WTC11 (cell line): ENCODE measurements around the gene CLEC14A. TPM values are rescaled to one million over a fixed set of nuclear protein-coding genes. Genes with fewer than 3 reads are reported as not detected.

ENCODE experiments used
- ATAC-seq: fragments of 200-7000 bp; cut with Tn5 transposase; 2 replicates; pipeline ENCODE4 v1.10.0; 2021; ENCODE audit warnings: mild to moderate bottlenecking, moderate library complexity
- CTCF ChIA-PET: fragments of 300-600 bp; sonication (Branson Sonifier 250); formaldehyde crosslinking; loops from one replicate; lab custom pipeline; 2021; ENCODE audit warnings: antibody characterized with exemption; lab: Charles Lee
- POLR2A ChIA-PET: fragments of 350-600 bp; sonication (Branson Sonifier 250); formaldehyde crosslinking; loops from one replicate; lab custom pipeline; 2021; ENCODE audit warnings: antibody characterized with exemption; lab: Charles Lee
- DNase-seq: peaks from one replicate; pipeline ENCODE4 v3.0.0; 2021; ENCODE audit warnings: low spot score
- H3K27ac Mint-ChIP-seq: 2 replicates; pipeline ENCODE4 v1.8.0; 2021; ENCODE audit warnings: mixed read lengths
- H3K27me3 Mint-ChIP-seq: 2 replicates; pipeline ENCODE4 v1.8.0; 2021; ENCODE audit warnings: low read depth, mild to moderate bottlenecking, moderate library complexity, mixed read lengths
- H3K36me3 Mint-ChIP-seq: 2 replicates; pipeline ENCODE4 v1.8.0; 2021; ENCODE audit warnings: mixed read lengths
- H3K4me1 Mint-ChIP-seq: 2 replicates; pipeline ENCODE4 v1.8.0; 2022; ENCODE audit warnings: mixed read lengths
- H3K4me3 Mint-ChIP-seq: 2 replicates; pipeline ENCODE4 v1.8.0; 2021; ENCODE audit warnings: mild to moderate bottlenecking, moderate library complexity, mixed read lengths
- H3K9me3 Mint-ChIP-seq: 2 replicates; pipeline ENCODE4 v1.8.0; 2021; ENCODE audit warnings: mixed read lengths
- ARID4B ChIP-seq: sonication (generic); formaldehyde crosslinking; IDR thresholded peaks from 2 replicates; pipeline ENCODE4 v1.8.0; 2023; ENCODE audit warnings: missing genetic modification reagents, mild to moderate bottlenecking, borderline replicate concordance
- ATF2 ChIP-seq: sonication (generic); formaldehyde crosslinking; IDR thresholded peaks from 2 replicates; pipeline ENCODE4 v1.8.1; 2022; ENCODE audit warnings: low read depth, missing genetic modification reagents, borderline replicate concordance
- CBFB ChIP-seq: sonication (generic); formaldehyde crosslinking; IDR thresholded peaks from 2 replicates; pipeline ENCODE4 v1.8.1; 2022; ENCODE audit warnings: mild to moderate bottlenecking, low read depth, missing genetic modification reagents
- E2F5 ChIP-seq: sonication (generic); formaldehyde crosslinking; IDR thresholded peaks from 2 replicates; pipeline ENCODE4 v1.8.1; 2022; ENCODE audit warnings: mild to moderate bottlenecking, moderate library complexity, missing genetic modification reagents
- ELF4 ChIP-seq: sonication (generic); formaldehyde crosslinking; IDR thresholded peaks from 2 replicates; pipeline ENCODE4 v1.8.1; 2022; ENCODE audit warnings: low read depth, mild to moderate bottlenecking, moderate library complexity, missing genetic modification reagents
- ETV6 ChIP-seq: sonication (generic); formaldehyde crosslinking; IDR thresholded peaks from 2 replicates; pipeline ENCODE4 v1.8.1; 2022; ENCODE audit warnings: mild to moderate bottlenecking, missing genetic modification reagents
- FOXP4 ChIP-seq: sonication (generic); formaldehyde crosslinking; IDR thresholded peaks from 2 replicates; pipeline ENCODE4 v1.8.0; 2022; ENCODE audit warnings: mild to moderate bottlenecking, missing genetic modification reagents
- MXD4 ChIP-seq: fragments of 250-450 bp; sonication (Bioruptor Pico); IDR thresholded peaks from 2 replicates; pipeline ENCODE4 v1.8.0; 2021; ENCODE audit warnings: mild to moderate bottlenecking, moderate library complexity, borderline replicate concordance
- MYBL2 ChIP-seq: sonication (generic); formaldehyde crosslinking; IDR thresholded peaks from 2 replicates; pipeline ENCODE4 v1.8.1; 2023; ENCODE audit warnings: mild to moderate bottlenecking, moderate library complexity, missing genetic modification reagents
- NR3C1 ChIP-seq: sonication (generic); formaldehyde crosslinking; conservative IDR thresholded peaks from 2 replicates; pipeline ENCODE4 v1.8.1; 2023; ENCODE audit warnings: low read depth, mild to moderate bottlenecking, missing genetic modification reagents
- OVOL2 ChIP-seq: fragments of 250-450 bp; sonication (Bioruptor Pico); IDR thresholded peaks from 2 replicates; pipeline ENCODE4 v1.9.0; 2021; ENCODE audit warnings: mild to moderate bottlenecking, borderline replicate concordance
- PREB ChIP-seq: sonication (generic); formaldehyde crosslinking; IDR thresholded peaks from 2 replicates; pipeline ENCODE4 v1.8.1; 2022; ENCODE audit warnings: mild to moderate bottlenecking, missing genetic modification reagents, moderate library complexity, borderline replicate concordance
- RELA ChIP-seq: sonication (generic); formaldehyde crosslinking; IDR thresholded peaks from 2 replicates; pipeline ENCODE4 v1.8.1; 2022; ENCODE audit warnings: missing genetic modification reagents, mild to moderate bottlenecking, borderline replicate concordance
- SOX15 ChIP-seq: fragments of 250-450 bp; sonication (Bioruptor Pico); IDR thresholded peaks from 2 replicates; pipeline ENCODE4 v1.9.0; 2021; ENCODE audit warnings: mild to moderate bottlenecking
- STAT6 ChIP-seq: sonication (generic); formaldehyde crosslinking; conservative IDR thresholded peaks from 2 replicates; pipeline ENCODE4 v1.8.1; 2023; ENCODE audit warnings: mild to moderate bottlenecking, low read depth, missing genetic modification reagents, moderate library complexity
- ZNF219 ChIP-seq: sonication (generic); formaldehyde crosslinking; IDR thresholded peaks from 2 replicates; pipeline ENCODE4 v1.8.0; 2023; ENCODE audit warnings: missing genetic modification reagents, mild to moderate bottlenecking, borderline replicate concordance
- ZNF232 ChIP-seq: sonication (generic); formaldehyde crosslinking; IDR thresholded peaks from 2 replicates; pipeline ENCODE4 v1.8.0; 2022; ENCODE audit warnings: mild to moderate bottlenecking, missing genetic modification reagents
- ZNF281 ChIP-seq: sonication (generic); formaldehyde crosslinking; IDR thresholded peaks from 2 replicates; pipeline ENCODE4 v1.8.0; 2023; ENCODE audit warnings: mild to moderate bottlenecking, missing genetic modification reagents
- ZNF396 ChIP-seq: fragments of 250-450 bp; sonication (Bioruptor Pico); IDR thresholded peaks from 2 replicates; pipeline ENCODE4 v1.8.0; 2021; ENCODE audit warnings: mild to moderate bottlenecking, moderate library complexity, borderline replicate concordance
- ZNF423 ChIP-seq: fragments of 250-450 bp; sonication (Bioruptor Pico); IDR thresholded peaks from 2 replicates; pipeline ENCODE4 v2.1.2; 2022; ENCODE audit warnings: mild to moderate bottlenecking, moderate library complexity
- ZSCAN18 ChIP-seq: fragments of 250-450 bp; sonication (Bioruptor Pico); IDR thresholded peaks from 2 replicates; pipeline ENCODE4 v2.1.2; 2022; ENCODE audit warnings: mild to moderate bottlenecking, moderate library complexity
- total RNA-seq: library from RNA; stranded (reverse); gene quantifications from 3 replicates; pipeline ENCODE4 v1.2.3, GENCODE V29; 2021

CLEC14A gene
- total RNA-seq, 1 experiment from 2014 or later, result 0.15 TPM

- H3K4me1 Mint-ChIP-seq, result peaks cover 45% of the 10 kb centered on the region
- H3K27me3 Mint-ChIP-seq, result peaks cover 55% of the 10 kb centered on the region
- H3K27ac Mint-ChIP-seq, result no peak overlapping the region
- no peak for DNase-seq
- H3K4me3 Mint-ChIP-seq, result no peak overlapping the region
- ATAC-seq, result no peak
- CTCF ChIA-PET, result interaction anchor here (1.8 kb wide), 1 partner anchor 301 kb away, joined by 6 read pairs; no protein-coding TSS in a partner anchor
- peaks cover 7% of the 10 kb centered on the region for H3K9me3 Mint-ChIP-seq
- H3K36me3 Mint-ChIP-seq, result peaks cover 15% of the 10 kb centered on the region
- POLR2A ChIA-PET, result no interaction called here
- TF ChIP-seq NR3C1 (CRISPR knock-in tag), result no peak
- no peak for TF ChIP-seq ATF2
- no peak for TF ChIP-seq RELA
- no peak for TF ChIP-seq ARID4B
- no peak for TF ChIP-seq FOXP4 (CRISPR knock-in tag)
- TF ChIP-seq MYBL2 (CRISPR knock-in tag), result no peak
- TF ChIP-seq SOX15 (CRISPR knock-in tag), result no peak
- no peak for TF ChIP-seq ZSCAN18 (CRISPR knock-in tag)
- TF ChIP-seq ETV6 (CRISPR knock-in tag), result no peak
- TF ChIP-seq ZNF219 (CRISPR knock-in tag), result no peak
- TF ChIP-seq E2F5 (CRISPR knock-in tag), result no peak
- TF ChIP-seq ZNF396, result no peak
- no peak for TF ChIP-seq ELF4 (CRISPR knock-in tag)
- TF ChIP-seq ZNF281 (CRISPR knock-in tag), result no peak
- TF ChIP-seq ZNF423 (CRISPR knock-in tag), result no peak
- no peak for TF ChIP-seq STAT6 (CRISPR knock-in tag)
- no peak for TF ChIP-seq MXD4
- no peak for TF ChIP-seq PREB (CRISPR knock-in tag)
- no peak for TF ChIP-seq CBFB (CRISPR knock-in tag)
- TF ChIP-seq ZNF232, result no peak
- TF ChIP-seq OVOL2 (CRISPR knock-in tag), result no peak
Observed at GRCh38 chr14:38204719-38205115, 51.2 kb downstream of the CLEC14A start.
